Common myeloid progenitor, CD34-positive (primary cell): ENCODE data around the gene BICC1.

Experiments
- CTCF ChIA-PET: fragments of 350-600 bp; sonication (Branson Sonifier 250); formaldehyde crosslinking; loops from one replicate; lab custom pipeline; 2021; ENCODE audit warnings: antibody characterized with exemption; lab: Charles Lee
- POLR2A ChIA-PET: fragments of 350-600 bp; sonication (Branson Sonifier 250); formaldehyde crosslinking; loops from one replicate; lab custom pipeline; 2021; ENCODE audit warnings: antibody characterized with exemption; lab: Charles Lee
- DNase-seq, 3 donors: peaks; one replicate each; pipeline versions ENCODE4 v3.0.0 to v3.0.0-alpha.2; 2013
- H3K27ac ChIP-seq, 2 experiments: 1 replicate in 1 of 2; 2 replicates in 1 of 2; pipeline ENCODE4 v1.7.0; 2013; ENCODE audit warnings: inconsistent platforms in 2 of 2, low read length in 2 of 2, mild to moderate bottlenecking in 2 of 2, low read depth in 1 of 2, moderate library complexity in 1 of 2; ENCODE audit not compliant: severe bottlenecking in 2 of 2, insufficient read depth in 1 of 2, poor library complexity in 1 of 2
- H3K27me3 ChIP-seq, 5 experiments: replicated peaks in 2 of 5; 1 replicate in 3 of 5; 2 replicates in 2 of 5; pipeline versions ENCODE4 v1.6.1 to v1.7.0; 2013; ENCODE audit warnings: low read length in 4 of 5, mild to moderate bottlenecking in 2 of 5, moderate library complexity in 2 of 5, inconsistent platforms in 1 of 5; ENCODE audit not compliant: insufficient read depth in 5 of 5, control insufficient read depth in 4 of 5
- H3K36me3 ChIP-seq, 4 experiments: 1 replicate in 2 of 4; 2 replicates in 2 of 4; pipeline versions ENCODE4 v1.6.1 to v1.7.0; 2013; ENCODE audit warnings: low read length in 3 of 4, control low read depth in 1 of 4, mild to moderate bottlenecking in 1 of 4; ENCODE audit not compliant: control insufficient read depth in 4 of 4, insufficient read depth in 4 of 4
- H3K4me1 ChIP-seq, 4 experiments: 1 replicate in 3 of 4; 2 replicates in 1 of 4; pipeline versions ENCODE4 v1.6.1 to v1.7.1; 2013; ENCODE audit warnings: low read length in 3 of 4, mild to moderate bottlenecking in 3 of 4, control low read depth in 1 of 4, inconsistent platforms in 1 of 4, moderate library complexity in 1 of 4; ENCODE audit not compliant: control insufficient read depth in 4 of 4, insufficient read depth in 4 of 4; ENCODE audit errors: control extremely low read depth in 1 of 4
- H3K4me3 ChIP-seq, 7 experiments: 1 replicate in 4 of 7; 2 replicates in 3 of 7; pipeline versions ENCODE4 v1.5.1 to v1.7.0; 2013; ENCODE audit warnings: mild to moderate bottlenecking in 7 of 7, low read length in 6 of 7, moderate library complexity in 6 of 7, inconsistent platforms in 2 of 7, low read depth in 2 of 7, control low read depth in 1 of 7; ENCODE audit not compliant: insufficient read depth in 4 of 7, control insufficient read depth in 1 of 7; ENCODE audit errors: extremely low read depth in 1 of 7
- H3K9me3 ChIP-seq, 5 experiments: 1 replicate in 4 of 5; 2 replicates in 1 of 5; pipeline versions ENCODE4 v1.6.1 to v1.7.1; 2013; ENCODE audit warnings: low read length in 4 of 5, mild to moderate bottlenecking in 2 of 5, inconsistent platforms in 1 of 5, low read depth in 1 of 5, moderate library complexity in 1 of 5; ENCODE audit not compliant: control insufficient read depth in 4 of 5, insufficient read depth in 2 of 5; ENCODE audit errors: control extremely low read depth in 1 of 5
- whole genome bisulfite sequencing: methylation state at CpG from one replicate; pipeline ENCODE4 v1.1.5; 2013; ENCODE audit not compliant: insufficient coverage; 5-methylcytosine and 5-hydroxymethylcytosine counted together

Gene BICC1

DNA sequence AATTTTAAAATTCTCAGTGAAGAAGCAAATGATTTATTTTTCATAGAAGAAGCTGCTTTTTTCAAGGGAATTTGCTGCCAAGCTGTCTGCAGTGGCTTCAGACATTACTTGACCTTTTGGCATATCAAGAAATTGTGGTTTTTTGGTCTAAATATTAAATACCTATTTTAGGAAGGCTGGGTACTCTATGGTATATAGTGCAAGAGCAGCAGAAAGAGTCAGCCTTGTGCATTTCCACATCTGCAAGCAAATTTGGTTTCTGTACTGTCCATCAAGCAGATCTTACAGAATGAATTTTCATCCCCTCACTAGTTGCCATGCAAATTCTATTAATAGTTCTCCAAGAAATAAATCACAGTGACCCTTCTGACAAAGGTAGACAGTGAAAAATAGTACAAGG lies 222.0 kb downstream of the BICC1 start:
- Histone ChIP-seq H3K4me3 (no peak overlapping the region), H3K36me3 (no peaks in the 10 kb centered on the region), H3K27me3 (no peaks in the 10 kb centered on the region), H3K9me3 (peaks cover 0 to 11% (median 4%) of the 10 kb centered on the region in 5 experiments), H3K4me1 (no peaks in the 10 kb centered on the region), H3K27ac (no peak overlapping the region)
- ChIA-PET POLR2A (no interaction called here), CTCF (no interaction called here)
- DNase-seq: no peak

DNA sequence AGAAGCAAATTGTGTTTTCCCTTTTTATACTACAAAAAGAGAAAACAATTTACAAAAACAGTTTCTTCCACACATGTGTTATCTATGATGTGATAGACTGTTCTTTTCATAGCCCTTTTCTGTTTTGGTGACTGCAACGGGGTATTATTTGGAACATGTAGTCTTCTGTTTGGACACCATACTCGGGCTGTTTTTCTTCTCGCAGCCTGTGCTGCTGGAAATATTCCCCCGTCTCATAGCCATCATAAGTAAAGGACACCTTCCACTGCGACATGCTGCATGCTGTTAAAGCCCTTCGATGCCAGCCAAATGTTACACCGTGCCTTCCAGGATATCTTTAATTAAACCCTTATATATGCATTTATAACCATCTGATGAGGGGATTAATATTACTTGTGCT lies 222.4 kb downstream of the BICC1 start:
- no peaks in the 10 kb centered on the region for H3K27me3 ChIP-seq
- no peak overlapping the region for H3K4me3 ChIP-seq
- no peaks in the 10 kb centered on the region for H3K36me3 ChIP-seq
- ChIA-PET CTCF (no interaction called here), POLR2A (no interaction called here)
- DNase-seq: no peak
- H3K4me1 ChIP-seq: no peaks in the 10 kb centered on the region
- H3K9me3 ChIP-seq: peaks cover 0 to 8% (median 4%) of the 10 kb centered on the region in 5 experiments
- no peak overlapping the region for H3K27ac ChIP-seq
- 100% methylated on average over 3 of the region's 7 CpGs for WGBS

DNA sequence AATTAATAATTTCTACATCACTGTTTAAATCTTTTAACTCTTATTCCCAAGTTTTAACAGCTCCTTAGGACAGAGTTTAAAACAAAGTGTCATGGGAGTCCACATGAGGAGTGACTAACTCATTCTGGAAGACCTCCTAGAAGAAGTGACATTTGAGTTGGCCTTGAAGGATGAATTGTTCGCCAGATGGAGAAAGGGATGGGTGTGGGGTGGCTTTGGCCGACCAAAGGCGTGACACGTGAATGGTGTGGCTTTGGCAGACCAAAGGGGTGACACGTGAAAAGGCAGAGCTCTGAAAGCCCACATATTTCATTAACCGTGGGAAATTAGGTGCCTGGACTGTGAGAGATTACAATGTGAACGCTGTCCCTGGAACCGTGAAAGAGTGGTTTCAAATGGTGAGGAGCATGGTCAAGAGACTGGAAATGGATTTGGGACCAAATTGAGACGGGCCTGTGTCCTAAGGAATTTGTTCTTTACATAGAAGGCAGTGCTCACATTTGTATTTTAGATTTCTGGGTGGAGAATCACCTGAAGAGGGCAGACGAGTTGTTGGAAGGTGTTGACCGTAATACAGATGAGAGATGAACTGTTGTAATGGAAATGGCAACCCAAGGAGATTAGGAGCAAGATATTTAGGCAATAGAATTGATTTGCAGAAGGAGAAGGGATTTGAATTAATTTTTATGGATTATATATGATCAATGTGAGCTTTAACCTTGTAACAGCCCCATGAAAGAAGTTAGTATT lies 228.1 kb downstream of the BICC1 start:
- DNase-seq: no peak
- POLR2A ChIA-PET: no interaction called here
- Histone ChIP-seq H3K27me3 (no peaks in the 10 kb centered on the region), H3K4me1 (no peaks in the 10 kb centered on the region), H3K9me3 (no peaks in the 10 kb centered on the region), H3K4me3 (no peak overlapping the region), H3K27ac (no peak overlapping the region), H3K36me3 (no peaks in the 10 kb centered on the region)
- CTCF ChIA-PET: no interaction called here
- WGBS: 94% methylated on average over 11 of the region's 11 CpGs

DNA sequence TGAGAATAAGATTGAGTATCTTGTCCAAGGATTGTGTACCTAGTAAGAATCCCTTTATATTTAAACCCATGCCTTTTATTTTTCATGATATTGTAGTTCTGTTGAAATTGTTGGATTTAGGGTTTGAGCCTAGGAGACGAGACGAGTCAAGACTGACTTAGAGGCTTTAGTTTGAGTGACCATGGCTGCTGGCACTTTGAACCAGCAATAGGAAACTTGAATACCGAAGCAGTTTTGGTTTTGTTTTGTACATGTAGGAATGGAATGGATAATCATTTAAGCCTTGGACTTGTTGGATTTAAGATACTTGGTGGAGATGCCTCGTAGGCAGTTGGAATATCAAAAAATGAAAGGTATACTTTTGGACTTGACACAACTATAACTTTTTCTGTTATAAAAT lies 229.0 kb downstream of the BICC1 start:
- CTCF ChIA-PET: no interaction called here
- POLR2A ChIA-PET: no interaction called here
- no peak for DNase-seq
- 100% methylated on average over 3 of the region's 4 CpGs for WGBS
- Histone ChIP-seq H3K4me1 (no peaks in the 10 kb centered on the region), H3K9me3 (no peaks in the 10 kb centered on the region), H3K27me3 (no peaks in the 10 kb centered on the region), H3K36me3 (no peaks in the 10 kb centered on the region), H3K27ac (no peak overlapping the region), H3K4me3 (no peak overlapping the region)

DNA sequence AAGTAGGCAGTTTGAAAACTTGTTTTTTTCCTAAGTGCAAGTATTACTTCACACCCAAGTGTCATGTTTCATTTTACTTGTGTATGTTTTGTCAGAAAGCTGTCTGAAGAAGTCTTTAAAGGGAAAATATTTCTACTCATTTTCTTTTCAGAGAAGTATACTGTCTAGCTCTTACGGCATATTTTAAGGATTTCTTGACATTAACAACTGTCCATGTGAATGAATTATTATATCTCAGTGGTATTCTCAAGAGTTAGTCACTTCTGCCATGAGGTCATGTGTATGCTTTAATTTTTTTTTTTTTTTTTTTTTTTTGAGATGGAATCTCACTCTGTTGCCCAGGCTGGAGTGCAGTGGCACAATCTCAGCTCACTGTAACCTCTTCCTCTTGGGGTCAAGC lies 229.5 kb downstream of the BICC1 start:
- ChIA-PET POLR2A (no interaction called here), CTCF (interaction anchor here (0.6 kb wide), 1 partner anchor 277 kb away, joined by 3 read pairs; no protein-coding TSS in a partner anchor)
- H3K36me3 ChIP-seq: no peaks in the 10 kb centered on the region
- no peaks in the 10 kb centered on the region for H3K4me1 ChIP-seq
- H3K4me3 ChIP-seq: no peak overlapping the region
- H3K27ac ChIP-seq: no peak overlapping the region
- no peaks in the 10 kb centered on the region for H3K27me3 ChIP-seq
- no peaks in the 10 kb centered on the region for H3K9me3 ChIP-seq
- DNase-seq: no peak
- no CpG with 5 or more reads among the region's 1 CpG for WGBS

DNA sequence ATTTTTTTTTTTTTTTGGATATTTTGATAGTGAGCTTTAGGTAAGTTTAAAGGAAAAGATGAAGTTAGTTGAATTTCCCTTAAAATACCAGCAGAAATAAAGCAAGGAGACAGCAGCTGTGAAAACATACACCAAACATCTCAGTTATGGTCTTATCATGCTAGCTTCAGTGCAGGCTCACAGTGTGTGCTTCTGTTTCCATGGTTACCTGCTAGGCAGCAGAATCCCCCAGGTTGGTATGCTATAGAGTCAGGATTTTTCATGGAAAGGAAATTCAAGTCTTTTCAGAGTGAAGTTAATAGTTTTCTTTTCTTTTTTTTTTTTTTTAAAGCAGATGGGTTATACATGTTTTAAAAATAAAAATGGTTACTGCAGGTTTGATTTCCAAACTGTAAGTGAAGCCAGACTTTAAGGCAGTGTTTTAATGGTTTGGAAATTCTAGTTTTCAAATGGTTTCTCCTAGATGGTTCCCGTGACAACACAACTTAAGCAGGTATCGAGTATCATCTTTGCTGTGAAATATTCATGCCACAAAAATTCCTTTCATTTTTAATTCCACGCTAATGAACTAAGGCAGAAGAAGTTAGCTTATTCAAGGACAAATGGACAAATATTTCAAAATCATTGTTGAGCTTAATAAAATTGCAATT lies 230.9 kb downstream of the BICC1 start:
- Histone ChIP-seq H3K36me3 (no peaks in the 10 kb centered on the region), H3K4me1 (no peaks in the 10 kb centered on the region), H3K9me3 (no peaks in the 10 kb centered on the region), H3K27me3 (no peaks in the 10 kb centered on the region), H3K4me3 (no peak overlapping the region), H3K27ac (no peak overlapping the region)
- DNase-seq: no peak
- no CpG with 5 or more reads among the region's 3 CpGs for WGBS
- POLR2A ChIA-PET: no interaction called here
- CTCF ChIA-PET: no interaction called here

DNA sequence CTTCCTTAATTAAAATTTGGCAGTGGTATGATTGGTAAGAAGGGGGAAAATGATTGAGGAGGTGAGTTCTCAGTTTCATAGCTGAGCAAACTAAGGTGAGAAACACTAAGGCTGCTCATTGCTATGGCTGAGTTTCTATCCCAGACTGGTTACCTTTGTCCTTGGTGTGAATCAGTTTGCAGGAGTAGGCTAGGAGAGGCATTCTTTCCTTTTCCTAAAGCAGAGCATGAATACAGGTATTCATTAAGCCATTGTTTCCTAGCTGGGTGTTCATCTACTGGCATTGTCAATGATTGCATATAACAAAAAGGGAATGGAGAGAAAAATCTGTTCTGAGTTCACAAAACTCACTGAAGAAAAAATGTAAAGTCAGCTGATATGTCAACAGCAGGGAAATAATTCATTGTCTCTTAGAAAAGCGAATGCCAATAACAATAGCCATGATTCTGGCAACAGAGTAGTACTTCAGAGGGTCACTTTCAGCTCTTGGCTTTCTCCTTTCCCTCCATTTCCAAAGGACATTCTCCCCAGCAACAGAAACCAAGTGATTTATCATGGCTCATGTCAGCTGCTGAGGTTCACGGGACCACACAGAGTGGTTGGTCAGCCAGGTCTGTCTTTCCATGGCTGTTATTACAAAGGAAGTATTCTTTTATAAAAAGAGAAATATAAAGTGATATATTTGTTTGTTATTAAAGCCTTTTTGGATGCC lies 234.0 kb downstream of the BICC1 start:
- no peaks in the 10 kb centered on the region for H3K27me3 ChIP-seq
- H3K9me3 ChIP-seq: no peaks in the 10 kb centered on the region
- no peak overlapping the region for H3K4me3 ChIP-seq
- H3K4me1 ChIP-seq: no peaks in the 10 kb centered on the region
- no peak for DNase-seq
- no peaks in the 10 kb centered on the region for H3K36me3 ChIP-seq
- 100% methylated on average over 1 of the region's 2 CpGs for WGBS
- ChIA-PET POLR2A (no interaction called here), CTCF (no interaction called here)
- H3K27ac ChIP-seq: no peak overlapping the region
